Activated T-helper 1 cell treated with anti-CD3 and anti-CD28 coated beads, Interleukin-12 subunit alpha, Interleukin-12 subunit beta, Interleukin-2, Interleukin-4 antibody, amounts not matched to agents 30 ng/mL and 10 ng/mL and 1 ng/mL, durations not matched to agents 14 hours and 24 hours and 36 hours (primary cell): ENCODE data around the gene ADAM10. TPM values are rescaled to one million over a fixed set of nuclear protein-coding genes. Genes with fewer than 3 reads are reported as not detected.

Experiments
- DNase-seq: peaks from one replicate; pipeline ENCODE4 v3.0.0; 2021; ENCODE audit warnings: low spot score
- H3K27ac Mint-ChIP-seq: one replicate; pipeline ENCODE4 v1.8.0; 2021; ENCODE audit warnings: mild to moderate bottlenecking, mixed read lengths
- H3K27me3 Mint-ChIP-seq: one replicate; pipeline ENCODE4 v1.8.0; 2022; ENCODE audit warnings: mild to moderate bottlenecking, moderate library complexity, mixed read lengths; ENCODE audit not compliant: insufficient read depth
- H3K36me3 Mint-ChIP-seq: one replicate; pipeline ENCODE4 v1.8.0; 2021; ENCODE audit warnings: low read depth, mixed read lengths
- H3K4me1 Mint-ChIP-seq: one replicate; pipeline ENCODE4 v1.8.0; 2021; ENCODE audit warnings: low read depth, mixed read lengths
- H3K4me3 Mint-ChIP-seq: one replicate; pipeline ENCODE4 v1.8.0; 2021; ENCODE audit warnings: mild to moderate bottlenecking, moderate library complexity, mixed read lengths
- H3K9me3 Mint-ChIP-seq: one replicate; pipeline ENCODE4 v1.8.0; 2021; ENCODE audit warnings: mixed read lengths
- intact Hi-C: fragments of 100-400 bp; cut with micrococcal nuclease; formaldehyde crosslinking; loops from one replicate; pipeline ENCODE4 v1.15.1; 2024
- total RNA-seq: library from RNA; stranded (reverse); gene quantifications from 2 replicates; pipeline ENCODE4 v1.2.3, GENCODE V29; 2022

ADAM10 gene
- total RNA-seq, 1 donor from 2014 or later, result 98.7 TPM

DNA sequence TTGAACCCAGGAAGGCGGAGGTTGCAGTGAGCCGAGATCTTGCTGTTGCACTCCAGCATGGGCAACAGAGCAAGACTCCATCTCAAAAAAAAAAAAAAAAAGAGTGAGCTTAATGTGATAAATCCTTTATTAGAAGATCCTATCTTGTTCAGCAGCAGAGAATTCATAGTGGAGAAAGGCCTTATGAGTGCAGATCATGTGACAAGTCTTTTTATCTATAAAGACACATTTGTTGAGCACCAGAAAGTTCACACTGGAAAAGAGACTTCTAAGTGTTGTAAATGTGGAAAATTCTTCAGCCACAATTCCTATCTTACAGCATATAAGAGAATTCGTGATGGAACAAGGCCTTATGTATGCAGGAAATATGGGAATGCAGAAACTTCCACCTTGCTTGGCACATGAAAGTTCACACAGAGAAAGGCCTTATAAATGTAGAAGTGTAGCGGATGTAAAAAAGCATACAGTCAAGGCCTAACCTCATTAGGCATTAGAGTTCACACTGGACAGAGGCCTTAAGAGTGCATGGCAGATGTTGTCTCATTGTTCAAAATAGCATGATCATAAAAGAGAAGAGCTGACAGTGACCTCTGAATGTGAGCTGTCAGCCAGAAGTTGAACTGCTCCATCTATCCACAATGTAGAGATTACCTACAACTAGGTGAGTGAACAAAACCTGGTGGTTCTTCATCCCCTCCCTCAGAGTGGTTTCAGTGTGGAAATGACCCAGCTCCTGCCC is 16.7 kb downstream of the ADAM10 start:
- Mint-ChIP-seq H3K9me3 (no peaks in the 10 kb centered on the region), H3K4me3 (no peak overlapping the region), H3K4me1 (peaks cover 38% of the 10 kb centered on the region), H3K36me3 (peaks cover 18% of the 10 kb centered on the region), H3K27me3 (no peaks in the 10 kb centered on the region), H3K27ac (no peak overlapping the region)
- intact Hi-C loops, result no loop called here
- DNase-seq, result no peak

DNA sequence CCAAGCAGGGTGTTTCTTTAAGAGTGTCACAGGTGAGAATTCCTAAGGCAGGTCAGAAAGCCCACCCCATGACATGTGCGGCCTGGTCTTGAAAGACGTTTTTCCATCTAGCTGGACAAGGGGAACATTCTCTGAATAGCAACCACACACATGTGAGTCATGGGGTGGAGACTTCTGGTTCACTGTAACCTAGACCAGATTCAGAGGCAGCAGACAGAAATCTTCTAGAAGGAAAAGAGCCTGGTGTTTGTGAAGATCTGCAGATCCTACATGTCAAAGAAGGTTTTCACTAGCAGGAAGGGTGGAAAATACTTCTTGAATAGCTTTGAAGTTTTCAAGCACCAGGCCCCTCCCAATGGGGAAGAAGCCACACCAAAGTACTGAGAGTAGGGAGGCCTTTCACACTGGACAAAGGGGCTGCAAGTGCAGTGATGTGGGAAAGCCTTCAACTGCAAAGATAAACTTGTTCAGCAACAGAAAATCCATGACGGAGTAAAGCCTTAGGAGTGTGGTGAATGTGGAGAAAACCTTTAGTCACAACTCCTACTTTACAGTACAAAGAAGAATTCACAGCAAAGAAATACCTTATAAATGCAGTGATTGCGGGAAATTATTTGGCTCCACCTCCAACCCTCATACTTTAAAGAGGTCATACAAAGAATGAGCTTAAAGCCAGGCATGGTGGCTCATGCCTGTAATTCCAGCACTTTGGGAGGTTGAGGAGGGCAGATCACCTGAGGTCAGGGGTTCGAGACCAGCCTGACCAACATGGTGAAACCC is 17.6 kb downstream of the ADAM10 start:
- H3K9me3 Mint-ChIP-seq, result no peaks in the 10 kb centered on the region
- intact Hi-C loops, result no loop called here
- no peak for DNase-seq
- no peak overlapping the region for H3K4me3 Mint-ChIP-seq
- H3K27me3 Mint-ChIP-seq, result no peaks in the 10 kb centered on the region
- peaks cover 18% of the 10 kb centered on the region for H3K36me3 Mint-ChIP-seq
- H3K4me1 Mint-ChIP-seq, result peaks cover 30% of the 10 kb centered on the region
- no peak overlapping the region for H3K27ac Mint-ChIP-seq

- H3K27me3 Mint-ChIP-seq, result no peaks in the 10 kb centered on the region
- no peak overlapping the region for H3K4me3 Mint-ChIP-seq
These were observed 22.6 kb downstream of the ADAM10 start for GRCh38 chr15:58726867-58727266.

DNA sequence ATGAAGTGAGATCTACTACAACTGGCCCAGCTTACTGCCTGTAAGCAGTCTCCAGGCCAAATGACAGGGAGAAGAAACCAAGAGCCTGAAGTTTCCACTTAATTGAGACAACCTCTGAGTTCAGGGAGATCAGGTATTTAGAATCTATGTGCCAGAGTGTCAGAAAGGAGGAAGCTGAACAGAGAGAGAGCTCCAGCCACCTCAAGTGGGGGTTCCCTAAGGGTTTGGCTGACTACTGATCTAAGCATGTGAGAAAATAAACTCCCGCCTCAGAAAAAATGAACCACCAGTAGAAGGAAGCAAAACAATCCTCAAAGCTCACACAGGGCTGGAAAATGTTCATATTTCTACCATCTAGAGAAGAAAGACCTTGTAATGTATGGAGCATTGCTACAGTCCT is 25.0 kb downstream of the ADAM10 start:
- Mint-ChIP-seq H3K4me3 (no peak overlapping the region), H3K4me1 (peaks cover 30% of the 10 kb centered on the region), H3K9me3 (no peaks in the 10 kb centered on the region), H3K27ac (peak overlapping the region; percentile 8), H3K27me3 (no peaks in the 10 kb centered on the region), H3K36me3 (peaks cover 7% of the 10 kb centered on the region)
- intact Hi-C loops, result no loop called here
- DNase-seq, result no peak

More at GRCh38 chr15:58726867-58727266, 22.6 kb downstream of the ADAM10 start:
- Mint-ChIP-seq H3K4me1 (peaks cover 31% of the 10 kb centered on the region), H3K9me3 (no peaks in the 10 kb centered on the region), H3K36me3 (peaks cover 11% of the 10 kb centered on the region), H3K27ac (no peak overlapping the region)
- DNase-seq, result no peak
- intact Hi-C loops, result no loop called here

- Mint-ChIP-seq H3K9me3 (no peaks in the 10 kb centered on the region), H3K4me3 (no peak overlapping the region)
- intact Hi-C loops, result no loop called here
These were observed 32.1 kb downstream of the ADAM10 start for GRCh38 chr15:58717357-58717756.

GRCh38 chr15:58716027-58716426 is 33.5 kb downstream of the ADAM10 start:
- H3K27ac Mint-ChIP-seq, result no peak overlapping the region
- intact Hi-C loops, result no loop called here
- H3K36me3 Mint-ChIP-seq, result peaks cover 24% of the 10 kb centered on the region
- H3K4me1 Mint-ChIP-seq, result peaks cover 19% of the 10 kb centered on the region
- H3K27me3 Mint-ChIP-seq, result no peaks in the 10 kb centered on the region
- DNase-seq, result no peak
- no peak overlapping the region for H3K4me3 Mint-ChIP-seq
- H3K9me3 Mint-ChIP-seq, result no peaks in the 10 kb centered on the region

More at GRCh38 chr15:58717357-58717756, 32.1 kb downstream of the ADAM10 start:
- peaks cover 17% of the 10 kb centered on the region for H3K4me1 Mint-ChIP-seq
- H3K27ac Mint-ChIP-seq, result no peak overlapping the region
- no peaks in the 10 kb centered on the region for H3K27me3 Mint-ChIP-seq
- no peak for DNase-seq
- H3K36me3 Mint-ChIP-seq, result peaks cover 22% of the 10 kb centered on the region

DNA sequence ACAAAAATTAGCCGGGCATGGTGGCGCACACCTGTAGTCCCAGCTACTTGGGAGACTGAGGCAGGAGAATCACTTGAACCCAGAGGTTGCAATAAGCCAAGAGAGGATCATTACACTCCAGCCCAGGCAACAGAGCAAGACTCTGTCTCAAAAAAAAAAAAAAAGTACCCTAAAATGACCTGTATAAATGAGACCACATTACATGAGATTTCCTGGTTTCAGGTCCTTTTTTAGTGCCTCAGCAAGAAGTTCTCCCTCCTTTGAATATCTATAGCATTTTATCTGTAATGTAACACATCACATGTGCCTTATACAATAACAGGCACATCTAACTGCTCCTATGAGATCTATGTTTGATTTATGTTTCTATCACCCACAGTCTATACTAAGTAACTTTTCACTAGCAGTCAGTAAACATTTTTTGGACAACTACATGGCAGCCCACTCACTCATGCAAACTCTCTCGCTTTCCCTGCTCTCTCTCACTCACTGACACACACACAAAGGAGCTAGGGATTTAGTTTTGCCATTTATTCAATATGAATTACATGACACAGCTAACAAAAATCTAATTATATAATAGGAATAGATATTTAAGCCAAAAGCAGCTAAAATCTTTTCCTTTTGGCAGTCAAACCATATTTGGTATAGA is 34.1 kb downstream of the ADAM10 start:
- peaks cover 24% of the 10 kb centered on the region for H3K36me3 Mint-ChIP-seq
- intact Hi-C loops, result no loop called here
- no peak for DNase-seq
- H3K27me3 Mint-ChIP-seq, result no peaks in the 10 kb centered on the region
- H3K4me3 Mint-ChIP-seq, result no peak overlapping the region
- H3K4me1 Mint-ChIP-seq, result peaks cover 16% of the 10 kb centered on the region
- no peaks in the 10 kb centered on the region for H3K9me3 Mint-ChIP-seq
- no peak overlapping the region for H3K27ac Mint-ChIP-seq

- no peaks in the 10 kb centered on the region for H3K27me3 Mint-ChIP-seq
- DNase-seq, result no peak
- H3K4me1 Mint-ChIP-seq, result peaks cover 32% of the 10 kb centered on the region
- H3K4me3 Mint-ChIP-seq, result no peak overlapping the region
- H3K27ac Mint-ChIP-seq, result no peak overlapping the region
- no peaks in the 10 kb centered on the region for H3K9me3 Mint-ChIP-seq
- H3K36me3 Mint-ChIP-seq, result peaks cover 22% of the 10 kb centered on the region
- intact Hi-C loops, result no loop called here
These were observed 38.8 kb downstream of the ADAM10 start for GRCh38 chr15:58710701-58711100.

- intact Hi-C loops, result loop anchor here (5.0 kb wide), 1 partner anchor 40 kb away; no protein-coding TSS in a partner anchor
- Mint-ChIP-seq H3K9me3 (peaks cover 16% of the 10 kb centered on the region), H3K27ac (peak overlapping the region; percentile 2), H3K4me1 (peaks cover 46% of the 10 kb centered on the region), H3K4me3 (no peak overlapping the region), H3K27me3 (no peaks in the 10 kb centered on the region), H3K36me3 (peaks cover 29% of the 10 kb centered on the region)
- no peak for DNase-seq
These were observed 42.1 kb downstream of the ADAM10 start for GRCh38 chr15:58707397-58707796.

DNA sequence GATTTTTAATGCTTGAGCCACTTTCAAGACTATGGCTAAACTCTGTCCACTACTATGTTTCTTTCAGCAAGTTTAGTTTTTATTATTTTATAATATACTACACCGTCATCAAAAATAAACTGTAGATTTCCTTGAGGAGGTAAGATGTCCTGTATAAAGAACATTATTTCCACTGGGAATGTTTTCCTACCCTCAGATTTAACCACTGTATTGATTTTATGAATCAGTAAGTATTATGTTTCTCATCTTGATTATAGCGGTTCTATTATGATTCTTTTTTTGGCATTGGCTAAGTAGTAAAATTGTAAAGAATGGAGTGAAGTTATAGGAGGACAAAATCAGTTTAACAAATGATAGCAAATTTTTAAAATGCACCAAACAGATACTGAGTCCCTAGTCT is 44.4 kb downstream of the ADAM10 start:
- Mint-ChIP-seq H3K27ac (no peak overlapping the region), H3K4me1 (peaks cover 46% of the 10 kb centered on the region), H3K4me3 (no peak overlapping the region), H3K9me3 (peaks cover 29% of the 10 kb centered on the region), H3K36me3 (peaks cover 46% of the 10 kb centered on the region), H3K27me3 (no peaks in the 10 kb centered on the region)
- intact Hi-C loops, result loop anchor here (5.0 kb wide), 1 partner anchor 38 kb away; no protein-coding TSS in a partner anchor
- no peak for DNase-seq

- peaks cover 49% of the 10 kb centered on the region for H3K4me1 Mint-ChIP-seq
These were observed 45.2 kb downstream of the ADAM10 start for GRCh38 chr15:58704155-58704865.

GRCh38 chr15:58703610-58704009 is 45.9 kb downstream of the ADAM10 start:
- intact Hi-C loops, result loop anchor here (5.0 kb wide), 1 partner anchor 186 kb away; no protein-coding TSS in a partner anchor

More at GRCh38 chr15:58704155-58704865, 45.2 kb downstream of the ADAM10 start:
- intact Hi-C loops, result loop anchor here (5.0 kb wide), 1 partner anchor 187 kb away; no protein-coding TSS in a partner anchor
- Mint-ChIP-seq H3K9me3 (peaks cover 36% of the 10 kb centered on the region), H3K4me3 (no peak overlapping the region), H3K36me3 (peaks cover 52% of the 10 kb centered on the region), H3K27ac (no peak overlapping the region), H3K27me3 (no peaks in the 10 kb centered on the region)
- no peak for DNase-seq

More at GRCh38 chr15:58703610-58704009, 45.9 kb downstream of the ADAM10 start:
- peaks cover 58% of the 10 kb centered on the region for H3K36me3 Mint-ChIP-seq
- no peak overlapping the region for H3K4me3 Mint-ChIP-seq
- DNase-seq, result no peak
- H3K4me1 Mint-ChIP-seq, result peaks cover 49% of the 10 kb centered on the region
- H3K27me3 Mint-ChIP-seq, result no peaks in the 10 kb centered on the region
- H3K9me3 Mint-ChIP-seq, result peaks cover 43% of the 10 kb centered on the region
- H3K27ac Mint-ChIP-seq, result peak overlapping the region; percentile 50
